ENCODE measurements around the gene SSC5D.
"Not testable (repeated sequence)": the region's sequence is repeated elsewhere in the genome, so short reads cannot be mapped to it uniquely, and the experiment has no call there.

The SSC5D gene

DNA sequence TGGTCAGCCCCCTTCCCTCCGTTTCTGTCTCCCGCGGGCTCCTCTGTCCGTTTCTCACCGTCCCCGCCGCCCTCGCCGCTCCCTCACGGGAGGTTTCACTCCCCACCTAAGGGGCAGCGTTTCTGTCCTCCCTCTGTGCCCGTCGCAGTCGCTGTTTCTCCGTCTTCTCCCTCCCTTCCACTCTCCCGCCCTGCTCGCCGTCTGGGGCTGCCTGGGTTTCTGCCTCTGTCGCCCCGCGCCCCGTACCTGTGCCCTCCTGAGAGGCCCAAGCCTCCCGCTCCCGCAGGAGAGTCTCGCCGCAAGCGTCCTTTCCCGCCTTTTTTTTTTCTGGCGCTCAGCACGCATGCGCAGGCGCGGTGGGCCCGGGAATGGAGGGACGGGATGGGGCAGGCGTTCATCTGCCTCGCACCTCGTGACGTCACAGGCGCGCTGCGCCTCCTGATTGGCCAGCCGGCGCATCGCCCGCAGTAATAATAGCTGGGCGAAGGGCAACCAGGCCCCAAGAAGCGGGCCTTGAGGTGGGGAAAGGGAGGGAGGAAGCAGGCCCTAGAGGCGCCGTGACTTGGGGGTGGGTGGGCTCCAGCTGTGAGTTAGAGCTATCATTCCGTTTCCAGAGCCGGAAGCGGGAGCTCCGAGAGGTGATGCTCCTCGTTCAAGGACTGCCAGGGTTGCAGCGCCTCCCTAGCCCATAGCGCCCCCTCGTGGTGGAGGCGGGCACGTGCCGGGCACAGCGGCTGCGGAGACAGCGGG is 15.4 kb downstream of the SSC5D start:
- no peak for DNase-seq (ENCODE audit: low read depth)

DNA sequence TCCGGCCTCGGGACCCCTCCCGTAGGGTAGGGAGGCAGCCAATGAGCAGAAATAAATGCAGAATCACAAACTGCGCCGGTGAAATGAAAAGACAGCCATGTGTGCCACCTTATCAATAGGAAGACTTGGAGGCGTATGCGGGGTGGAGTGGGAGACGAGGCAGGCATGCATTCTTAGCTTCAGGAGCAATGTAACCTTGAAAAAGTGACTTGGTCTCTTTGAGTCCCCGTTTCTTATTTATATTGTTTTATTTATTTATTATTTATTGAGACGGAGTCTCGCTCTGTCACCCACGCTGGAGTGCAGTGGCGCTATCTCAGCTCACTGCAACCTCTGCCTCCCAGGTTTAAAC is 16.0 kb downstream of the SSC5D start:
- no peak for DNase-seq (ENCODE audit: low read depth)

DNA sequence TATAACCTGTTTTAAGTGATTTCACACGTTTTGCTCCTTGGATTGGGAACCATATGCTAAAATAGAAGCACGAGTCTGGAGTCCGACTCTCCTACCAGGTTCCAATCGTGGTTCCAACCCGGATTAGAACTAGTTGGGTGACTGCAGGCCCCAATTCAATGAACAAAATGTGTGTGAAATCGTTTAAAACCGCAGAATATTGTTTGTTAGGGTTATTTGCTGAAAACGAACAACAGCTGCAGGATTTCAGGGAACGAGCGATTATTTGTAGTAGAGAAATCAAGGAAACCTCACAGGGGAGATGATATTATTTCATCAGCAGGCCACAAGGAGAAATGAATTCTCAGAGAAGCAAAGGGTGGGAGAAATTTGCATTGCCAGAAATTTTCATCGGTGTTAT is 16.7 kb downstream of the SSC5D start:
- no peak for DNase-seq (ENCODE audit: low read depth)

DNA sequence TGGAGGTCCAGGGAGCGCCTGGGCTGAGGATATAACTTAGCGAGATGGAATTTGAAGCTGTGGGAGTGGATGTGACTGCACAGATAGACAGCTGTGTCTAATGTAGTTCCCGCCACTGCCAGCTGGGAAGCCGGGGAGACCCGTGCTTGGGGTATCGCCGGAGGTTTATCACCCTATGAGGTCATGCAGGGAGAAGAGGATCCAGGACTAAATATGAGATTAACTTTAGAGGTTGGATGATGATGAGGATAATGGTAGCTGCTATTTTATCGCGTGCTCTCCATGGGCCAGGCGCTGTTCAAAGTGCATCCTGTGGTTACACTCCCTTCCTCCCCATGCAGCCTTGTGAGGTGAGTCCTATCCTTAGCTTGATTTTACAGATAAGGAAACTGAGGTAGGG is 19.9 kb downstream of the SSC5D start:
- no peak for DNase-seq (ENCODE audit: low read depth)

DNA sequence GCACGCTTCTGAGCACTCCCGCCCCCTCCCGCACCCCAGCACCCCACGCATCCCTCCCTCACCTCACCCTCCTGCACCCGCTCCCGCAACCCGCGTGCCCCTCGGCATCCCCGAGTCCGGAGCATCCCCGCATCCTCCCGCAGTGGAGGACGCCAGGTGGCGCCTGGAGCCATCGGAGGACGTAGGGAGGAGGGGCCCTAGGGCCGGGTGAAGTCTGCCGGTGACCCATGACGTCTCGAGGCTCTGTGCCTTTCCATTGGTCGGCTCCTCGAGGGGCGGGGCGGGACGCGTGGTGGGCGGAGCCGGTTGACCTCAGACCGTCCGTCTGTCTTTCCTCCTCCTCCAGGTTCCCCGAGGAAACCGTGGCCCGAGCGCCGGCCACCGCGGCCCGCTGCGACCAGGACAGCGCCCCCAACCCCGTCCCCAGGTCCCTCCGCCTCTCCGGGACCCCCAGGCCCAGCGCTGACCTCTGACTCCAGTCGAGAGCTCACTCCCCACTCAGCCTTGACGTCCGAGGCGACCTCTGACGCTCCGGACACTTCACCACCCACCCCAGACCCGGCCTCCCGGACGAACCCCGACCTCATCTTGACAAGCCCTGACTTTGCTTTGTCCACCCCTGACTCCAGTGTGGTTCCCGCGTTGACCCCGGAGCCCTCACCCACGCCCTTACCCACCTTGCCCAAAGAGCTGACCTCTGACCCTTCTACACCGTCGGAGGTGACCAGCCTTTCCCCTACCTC is 28.8 kb downstream of the SSC5D start:
- peak; percentile 67 for DNase-seq (ENCODE audit: low read depth)

DNA sequence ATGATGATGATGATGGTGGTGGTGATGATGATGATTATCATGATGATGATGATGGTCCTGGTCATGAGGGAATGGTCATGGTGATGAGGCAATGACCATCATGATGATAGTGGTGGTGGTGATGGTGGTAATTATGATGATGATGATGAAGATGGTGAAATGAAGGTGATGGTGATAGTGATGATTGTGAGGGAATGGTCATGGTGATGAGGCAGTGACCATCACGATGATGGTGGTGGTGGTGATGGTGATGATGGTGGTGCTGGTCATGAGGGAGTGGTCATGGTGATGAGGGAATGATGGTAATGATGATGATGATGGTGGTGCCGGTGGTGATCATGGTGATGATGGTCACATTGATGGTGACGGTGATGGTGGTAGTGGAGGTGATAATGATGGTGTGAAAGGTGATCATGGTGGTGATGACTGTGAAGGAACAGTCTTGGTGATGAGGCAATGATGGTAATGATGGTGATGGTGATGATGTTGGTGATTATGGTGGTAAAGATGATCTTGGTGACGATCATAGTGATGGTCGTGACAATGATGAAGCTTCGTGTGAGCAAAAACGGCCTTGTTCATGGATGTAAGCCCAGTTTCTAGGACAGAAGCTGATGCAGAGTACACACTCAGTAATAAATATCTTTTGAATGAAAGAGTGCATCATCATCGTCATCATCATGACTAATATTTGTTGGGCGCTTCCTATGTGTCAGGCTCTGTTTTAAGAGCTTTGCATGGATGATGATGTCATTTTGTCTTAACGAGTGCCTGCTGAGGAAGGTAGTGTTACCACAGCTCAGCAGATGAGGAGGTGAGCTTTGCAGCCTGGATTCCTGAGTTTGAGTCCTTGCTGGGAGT is 31.4 kb downstream of the SSC5D start:
- DNase-seq (ENCODE audit: low read depth), result peak; percentile 60

DNA sequence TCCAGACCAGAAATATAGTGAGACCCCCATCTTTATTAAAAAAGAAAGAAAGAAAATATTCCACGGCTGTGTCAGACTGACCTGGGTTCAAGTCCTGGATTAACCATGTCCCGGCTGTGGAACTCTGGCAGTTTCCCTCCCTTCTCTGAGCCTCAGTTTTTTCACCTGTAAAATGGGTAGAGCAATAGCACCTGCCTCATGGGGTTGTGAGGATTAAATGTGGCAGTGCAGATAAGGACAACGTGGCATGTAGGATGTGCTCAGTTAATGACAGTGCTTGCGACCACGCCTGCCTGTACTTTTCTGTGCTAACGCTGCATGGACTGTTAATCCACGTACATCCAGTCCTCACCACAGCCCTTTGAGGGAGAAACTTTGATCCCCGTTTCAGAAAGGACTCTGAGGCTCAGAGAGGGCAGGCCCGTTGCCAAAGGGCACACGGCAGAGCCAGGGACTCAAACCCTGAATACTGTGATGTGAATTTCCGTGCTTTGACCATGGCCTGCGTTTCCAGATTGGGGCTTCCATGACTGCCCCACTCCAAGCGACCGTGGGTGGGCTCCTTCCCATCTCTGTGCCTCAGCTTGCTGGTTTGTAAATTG is 32.6 kb downstream of the SSC5D start:
- DNase-seq (ENCODE audit: low read depth), result no peak

DNA sequence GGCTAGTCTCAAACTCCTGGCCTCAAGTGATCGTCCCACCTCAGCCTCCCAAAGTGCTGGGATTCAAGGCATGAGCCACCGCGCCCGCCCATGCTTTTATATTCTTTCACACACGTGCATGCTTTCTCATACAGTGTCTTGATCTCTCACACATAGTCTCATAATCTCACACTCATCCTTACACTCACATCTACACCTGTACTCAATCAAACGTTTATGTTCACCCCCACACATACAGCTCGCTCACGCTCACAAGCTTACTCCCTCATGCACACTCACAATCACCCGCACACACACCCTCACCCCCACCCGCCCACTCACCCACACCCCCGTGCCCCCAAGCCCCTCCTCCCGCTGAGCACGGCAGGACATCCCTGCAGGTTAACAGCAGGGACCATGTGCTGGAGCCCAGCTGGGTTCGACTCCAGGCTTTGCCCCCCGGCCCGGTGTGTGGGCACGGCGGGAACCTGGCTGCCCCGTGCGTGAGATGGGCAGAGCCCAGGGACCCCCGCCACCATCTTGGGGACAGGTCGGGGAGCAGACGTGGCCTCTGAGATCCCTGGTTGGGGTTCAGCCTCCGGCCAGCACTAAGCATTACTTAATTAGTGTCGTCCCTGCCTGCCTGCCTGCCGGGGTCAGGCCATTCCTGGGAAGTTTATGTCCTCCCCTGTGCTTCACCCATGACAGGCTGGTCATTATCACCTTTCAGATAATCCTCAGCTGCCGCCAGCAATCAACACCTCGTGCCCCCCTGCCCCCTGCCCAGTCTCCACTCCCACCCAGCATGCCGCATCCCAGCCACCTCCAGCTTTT is 37.3 kb downstream of the SSC5D start:
- no peak for DNase-seq (ENCODE audit: low read depth)

DNA sequence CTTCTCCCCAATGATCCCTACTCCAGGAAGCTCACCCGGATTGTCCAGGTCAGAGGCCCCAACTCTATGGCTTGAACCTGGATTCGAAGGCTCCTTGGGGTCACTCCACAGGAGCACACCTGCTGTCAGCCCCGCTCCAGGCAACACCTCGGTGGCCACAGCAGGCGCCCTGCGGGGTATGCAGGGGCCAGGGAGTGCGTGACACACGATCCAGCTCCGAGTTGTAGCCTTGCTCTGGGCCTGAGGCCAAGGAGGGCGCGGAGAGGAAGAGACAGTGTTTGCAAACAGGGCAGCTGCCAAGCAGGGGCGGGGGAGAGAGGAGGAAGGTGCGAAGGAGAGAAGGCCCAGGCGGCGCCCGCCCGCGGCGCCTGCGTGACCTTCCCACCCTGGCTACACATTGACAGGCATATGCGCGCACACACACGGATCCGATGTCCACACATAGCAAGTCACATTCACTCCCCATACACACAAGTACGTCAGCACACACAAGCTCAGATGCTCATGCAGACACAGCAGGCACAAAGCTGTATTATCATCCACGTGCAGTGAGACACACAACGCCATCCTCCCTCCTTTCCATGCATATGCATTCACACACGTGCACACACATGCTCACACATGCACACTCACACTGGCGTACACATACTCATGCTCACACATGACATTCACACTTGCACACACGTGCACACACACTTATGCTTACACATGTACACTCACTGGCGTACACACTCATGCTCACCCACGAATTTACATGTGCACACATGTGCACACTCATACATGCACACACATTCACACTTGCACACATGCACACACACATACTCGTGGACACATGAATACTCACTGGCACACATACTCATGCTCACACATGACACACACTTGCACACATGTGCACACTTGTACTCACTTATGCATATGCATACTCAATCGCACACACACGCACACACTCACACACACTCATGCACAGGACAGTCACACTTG is 38.3 kb downstream of the SSC5D start:
- no peak for DNase-seq (ENCODE audit: low read depth)

DNA sequence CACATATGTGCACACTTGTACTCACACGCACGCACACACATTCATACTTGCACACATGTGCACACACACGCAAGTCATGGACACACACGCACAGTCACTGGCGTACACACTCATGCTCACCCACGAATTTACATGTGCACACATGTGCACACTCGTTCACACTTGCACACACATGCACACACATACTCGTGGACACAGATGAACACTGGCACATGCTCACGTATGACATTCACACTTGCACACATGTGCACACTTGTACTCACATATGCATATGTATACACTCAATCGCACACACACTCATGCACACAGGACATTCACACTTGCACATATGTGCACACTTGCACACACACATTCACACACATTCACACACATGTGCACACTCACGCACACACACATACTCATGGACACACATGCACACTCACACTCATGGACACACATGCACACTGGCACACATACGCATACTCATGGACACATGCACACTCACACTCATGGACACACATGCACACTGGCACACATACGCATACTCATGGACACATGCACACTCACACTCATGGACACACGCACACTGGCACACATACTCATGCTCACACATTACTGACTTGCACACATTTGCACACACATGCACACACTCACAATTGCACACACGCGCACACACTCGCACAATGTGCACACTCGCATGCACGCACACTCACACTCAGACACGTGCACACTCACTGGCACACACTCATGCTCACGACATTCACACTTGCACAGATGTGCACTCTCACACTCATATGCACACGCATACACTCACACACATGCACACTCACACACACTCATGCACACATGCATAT is 39.2 kb downstream of the SSC5D start:
- no peak for DNase-seq (ENCODE audit: low read depth)

DNA sequence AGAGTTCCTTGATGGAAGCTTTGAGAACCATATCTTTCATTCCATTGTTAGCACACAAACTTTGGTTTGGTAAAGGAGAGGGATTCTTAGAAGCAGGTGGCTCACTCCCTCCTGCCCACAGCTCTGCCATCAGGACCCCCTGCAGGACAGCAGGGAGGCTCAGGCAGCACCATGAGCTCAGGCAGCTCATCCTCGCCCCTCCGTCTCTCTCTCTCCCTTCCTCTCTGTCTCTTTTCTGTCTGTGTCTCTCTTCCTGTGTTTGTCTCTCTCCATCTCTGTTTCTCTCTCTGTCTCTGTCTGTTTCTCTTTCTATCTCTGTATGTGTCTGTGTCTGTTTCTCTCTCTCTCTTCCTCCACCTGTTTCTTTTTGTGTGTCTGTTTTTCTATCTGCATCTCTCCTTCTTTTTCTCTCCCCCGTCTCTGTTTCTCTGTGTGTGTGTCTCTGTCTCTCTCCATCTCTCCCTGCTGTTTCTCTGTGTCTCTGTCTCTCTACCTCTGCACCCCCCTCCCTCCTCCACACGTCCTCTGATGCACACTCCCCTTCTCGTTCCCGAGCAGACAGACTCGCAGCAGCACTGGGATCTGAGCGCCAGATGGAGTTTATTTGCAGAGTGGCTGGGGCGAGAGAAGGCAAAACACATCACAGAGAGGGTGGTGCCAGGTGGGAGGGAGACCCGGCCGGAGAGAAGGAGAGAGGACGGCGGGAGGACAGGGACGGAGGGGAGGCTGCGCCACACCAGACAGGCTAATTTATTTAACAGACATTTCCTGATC is 40.0 kb downstream of the SSC5D start:
- no peak for DNase-seq (ENCODE audit: low read depth)

DNA sequence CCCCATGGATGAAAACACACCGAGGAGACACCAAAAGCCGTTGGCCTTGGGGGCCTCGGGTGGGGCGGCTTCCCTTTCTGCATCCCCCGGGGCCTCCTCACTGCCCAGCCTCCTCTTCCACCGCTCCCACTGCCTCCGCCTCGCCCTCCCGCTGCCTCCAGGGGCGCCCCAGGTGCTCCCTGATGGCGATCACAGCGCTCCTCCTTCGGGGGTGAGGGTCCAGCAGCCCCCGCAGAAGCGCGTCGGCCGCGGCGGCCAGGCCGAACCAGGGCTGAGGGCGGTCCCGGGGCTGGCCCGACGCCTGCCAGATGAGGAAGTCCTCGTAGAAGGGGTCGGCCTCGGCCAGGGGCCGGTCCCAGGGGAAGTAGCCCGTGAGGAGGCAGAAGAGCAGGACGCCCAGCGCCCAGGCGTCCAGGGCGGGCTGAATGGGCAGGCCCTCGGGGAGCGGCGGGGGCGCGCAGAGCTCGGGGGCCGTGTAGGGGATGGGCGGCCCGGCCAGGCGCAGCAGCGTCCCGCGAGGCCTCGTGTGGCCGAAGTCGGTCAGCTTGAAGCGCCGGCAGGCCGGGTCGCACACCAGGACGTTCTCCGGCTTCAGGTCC is 41.5 kb downstream of the SSC5D start:
- no peak for DNase-seq (ENCODE audit: low read depth)

DNA sequence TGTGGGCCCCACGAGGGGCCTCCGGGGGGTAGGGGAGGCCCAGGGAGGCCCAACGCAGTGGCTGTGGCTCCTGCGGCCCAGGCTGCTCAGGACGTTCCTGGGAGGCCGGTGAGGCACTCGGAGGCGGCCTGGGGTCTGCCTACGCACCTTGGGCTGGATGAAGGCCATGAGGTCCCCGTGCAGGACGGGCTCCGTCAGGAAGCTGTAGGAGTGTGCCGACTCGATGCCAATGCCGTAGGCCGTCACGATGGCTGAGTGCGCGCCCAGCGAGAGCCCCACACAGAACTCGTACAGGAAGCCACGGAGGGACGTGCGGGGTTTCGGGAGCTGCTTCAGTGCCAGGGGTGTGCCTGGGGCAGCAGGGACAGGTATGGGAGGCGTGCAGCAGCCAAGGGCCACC is 42.8 kb downstream of the SSC5D start:
- DNase-seq (ENCODE audit: low read depth), result no peak

DNA sequence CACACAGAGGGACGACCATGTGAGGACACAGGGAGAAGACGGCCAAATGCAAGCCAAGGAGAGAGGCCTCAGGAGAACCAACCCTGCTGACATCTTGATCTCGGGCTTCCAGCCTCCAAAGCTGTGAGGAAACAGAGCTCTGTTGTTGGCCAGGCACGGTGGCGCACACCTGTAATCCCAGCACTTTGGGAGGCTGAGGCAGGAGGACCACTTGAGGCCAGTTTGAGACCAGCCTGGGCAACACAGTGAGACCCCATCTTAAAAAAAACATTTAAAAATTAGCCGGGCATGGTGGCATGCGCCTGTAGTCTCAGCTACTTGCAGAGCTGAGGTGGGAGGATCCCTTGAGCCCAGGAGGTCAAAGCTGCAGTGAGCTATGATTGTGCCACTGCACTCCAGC is 46.0 kb downstream of the SSC5D start:
- not testable (repeated sequence) for DNase-seq (ENCODE audit: low read depth)

DNA sequence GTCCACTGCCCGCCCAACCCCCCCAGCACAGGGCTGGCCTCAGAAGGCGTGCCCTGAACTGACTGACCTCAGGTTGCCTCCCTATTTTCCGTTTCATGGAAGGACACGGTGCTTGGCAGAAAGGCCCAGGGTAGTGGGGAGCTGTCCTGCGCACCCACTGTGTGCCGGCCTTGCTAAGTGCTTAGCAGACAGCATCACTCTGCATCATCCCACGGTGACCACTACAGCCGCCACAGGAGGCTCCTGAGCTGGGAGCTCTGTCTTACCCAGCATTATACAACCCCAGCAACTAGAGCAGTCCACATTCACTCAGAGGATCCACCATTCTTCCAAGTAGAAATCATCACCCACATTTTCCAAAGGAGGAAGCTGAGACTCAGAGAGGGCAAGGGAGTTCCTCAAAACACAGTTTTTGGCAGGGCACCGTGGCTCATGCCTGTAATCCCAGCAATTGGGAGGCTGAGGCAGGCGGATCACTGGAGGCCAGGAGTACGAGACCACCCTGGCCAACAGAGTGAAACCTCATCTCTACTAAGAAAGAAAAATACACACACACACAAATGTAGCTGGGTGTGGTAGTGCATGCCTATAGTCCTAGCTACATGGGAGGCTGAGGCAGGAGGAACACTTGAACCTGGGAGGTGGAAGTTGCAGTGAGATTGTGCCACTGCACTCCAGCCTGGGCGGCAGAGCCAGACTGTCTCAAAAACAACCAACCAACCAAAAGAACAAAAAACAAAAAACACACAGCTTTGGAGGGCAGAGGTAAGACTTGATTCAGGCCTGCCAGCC is 47.1 kb downstream of the SSC5D start:
- no peak for DNase-seq (ENCODE audit: low read depth)

DNA sequence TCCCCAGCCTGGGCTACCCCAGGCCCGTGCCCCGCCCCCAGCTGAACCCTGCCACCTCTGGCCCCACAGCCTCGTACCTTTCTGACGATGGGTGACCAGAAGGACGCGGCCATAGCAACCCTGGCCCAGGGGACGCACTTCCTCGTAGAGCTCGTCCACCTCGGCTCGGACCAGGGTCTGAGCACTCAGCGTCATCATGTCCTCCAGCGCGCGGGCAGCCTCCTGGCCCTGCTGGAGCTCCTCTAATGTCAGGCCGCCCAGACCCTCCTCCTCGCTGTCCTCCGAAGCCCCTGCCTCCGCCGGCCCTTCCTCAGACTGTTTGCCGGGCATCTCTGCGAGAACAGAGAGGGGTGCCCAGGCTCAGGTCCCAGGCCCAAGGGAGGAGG is 47.7 kb downstream of the SSC5D start:
- DNase-seq (ENCODE audit: low read depth), result no peak

DNA sequence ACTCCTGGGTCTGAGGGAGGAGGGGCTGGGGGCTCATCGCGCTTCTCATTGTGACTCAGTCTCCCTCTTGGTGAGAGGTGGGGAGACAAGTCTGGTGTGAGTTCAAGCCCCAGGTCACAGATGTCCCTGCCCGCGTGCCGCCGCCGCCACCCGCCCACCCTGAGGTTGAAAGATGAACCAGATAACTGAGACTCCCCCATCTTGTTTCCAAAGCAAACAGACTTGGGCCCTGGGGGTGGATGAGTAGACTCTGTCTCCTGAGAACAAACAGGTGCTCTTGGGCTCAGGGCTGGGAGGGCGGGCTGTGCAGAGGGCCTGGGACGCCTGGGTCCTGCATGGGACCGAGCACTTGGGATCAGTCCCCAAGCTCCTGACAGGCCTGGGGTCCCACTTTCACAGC is 48.1 kb downstream of the SSC5D start:
- DNase-seq (ENCODE audit: low read depth), result no peak
